HepG2 (cell line): ENCODE results near the gene PPCS. TPM values are rescaled to one million over a fixed set of nuclear protein-coding genes. Genes with fewer than 3 reads are reported as not detected.
A peak's percentile ranks its signal among the peaks of the same experiment; 100 is the strongest.

Experiments
- GPN1 ChIP-seq: sonication (generic); formaldehyde crosslinking; IDR thresholded peaks from 2 replicates; pipeline ENCODE4 v1.5.1; 2020; ENCODE audit warnings: missing genetic modification reagents, borderline replicate concordance
- KDM3A ChIP-seq: IDR thresholded peaks from 2 replicates; pipeline ENCODE4 v1.6.1; 2018; ENCODE audit warnings: low read depth, missing compliant biosample characterization
- KDM5B ChIP-seq: sonication (generic); formaldehyde crosslinking; IDR thresholded peaks from 2 replicates; pipeline ENCODE4 v1.4.0; 2020; ENCODE audit warnings: missing genetic modification reagents, mild to moderate bottlenecking, borderline replicate concordance
- KLF12 ChIP-seq: sonication (generic); formaldehyde crosslinking; IDR thresholded peaks from 2 replicates; pipeline ENCODE4 v1.4.0; 2020; ENCODE audit warnings: missing genetic modification reagents, borderline replicate concordance
- MEIS2 ChIP-seq: sonication (generic); formaldehyde crosslinking; IDR thresholded peaks from 2 replicates; pipeline ENCODE4 v1.9.0; 2021; ENCODE audit warnings: mild to moderate bottlenecking, missing genetic modification reagents
- NBN ChIP-seq: fragments of 450-650 bp; conservative IDR thresholded peaks from 2 replicates; pipeline ENCODE4 v1.6.1; 2017
- NR2F6 ChIP-seq, 2 experiments: IDR thresholded peaks; 2 replicates each; pipeline ENCODE4 v1.6.1; 2016; ENCODE audit warnings: antibody characterized with exemption in 1 of 2, mild to moderate bottlenecking in 1 of 2
- STAT5B ChIP-seq: sonication (generic); formaldehyde crosslinking; IDR thresholded peaks from 2 replicates; pipeline ENCODE4 v1.4.0; 2020; ENCODE audit warnings: missing genetic modification reagents
- TAF15 ChIP-seq: fragments of 200-400 bp; formaldehyde crosslinking; IDR thresholded peaks from one replicate; pipeline ENCODE4 v1.6.1; 2018; ENCODE audit warnings: mild to moderate bottlenecking, low read depth, low read length; ENCODE audit not compliant: poor library complexity, severe bottlenecking
- ZEB1 ChIP-seq: IDR thresholded peaks from 2 replicates; pipeline ENCODE4 v1.6.1; 2012; ENCODE audit warnings: mild to moderate bottlenecking, low read depth, inconsistent platforms; ENCODE audit not compliant: insufficient replicate concordance
- ZFY ChIP-seq: sonication (generic); formaldehyde crosslinking; IDR thresholded peaks from 2 replicates; pipeline ENCODE4 v1.4.0; 2020; ENCODE audit warnings: missing genetic modification reagents
- ZHX1 ChIP-seq: sonication (generic); formaldehyde crosslinking; IDR thresholded peaks from 2 replicates; pipeline ENCODE4 v1.8.1; 2022; ENCODE audit warnings: low read depth, mild to moderate bottlenecking, missing genetic modification reagents
- ZKSCAN5 ChIP-seq: sonication (generic); formaldehyde crosslinking; IDR thresholded peaks from 2 replicates; pipeline ENCODE4 v1.5.1; 2020; ENCODE audit warnings: mild to moderate bottlenecking, missing genetic modification reagents
- ZNF274 ChIP-seq: sonication (generic); formaldehyde crosslinking; IDR thresholded peaks from 2 replicates; pipeline ENCODE4 v1.5.1; 2020; ENCODE audit warnings: mild to moderate bottlenecking, missing genetic modification reagents
- polyA plus RNA-seq, 8 experiments: library from polyadenylated mRNA; depleted of rRNA in 3 of 8; stranded (reverse) in 7 of 8; unstranded in 1 of 8; fragments of >200 nt; fragmentation: Illumina TruSeq in 4 of 8; extraction: Trizol in 4 of 8; gene quantifications; 2 replicates each; pipeline versions ENCODE4 v1.2.1 to v1.2.3, GENCODE V29; 2011 to 2016; ENCODE audit warnings: low read depth in 4 of 8, missing spikeins in 1 of 8, mixed read lengths in 1 of 8; ENCODE audit not compliant: insufficient read depth in 1 of 8
- total RNA-seq, 5 experiments: library from RNA; depleted of rRNA; stranded (reverse); fragments of >200 nt; fragmentation: Illumina TruSeq; extraction: Trizol; gene quantifications; 2 replicates each; pipeline ENCODE4 v1.2.3, GENCODE V29; 2016; ENCODE audit warnings: low read depth in 1 of 5
- TF ChIP-seq, protein P1 (sequence below): sonication (generic); formaldehyde crosslinking; IDR thresholded peaks from 2 replicates; pipeline ENCODE4 v1.4.0; 2020; ENCODE audit warnings: missing genetic modification reagents
- TF ChIP-seq, protein P2 (sequence below), 2 experiments: IDR thresholded peaks; 2 replicates each; pipeline ENCODE4 v1.6.1; 2011 to 2012; ENCODE audit warnings: low read length in 2 of 2, borderline replicate concordance in 1 of 2, low read depth in 1 of 2, mild to moderate bottlenecking in 1 of 2, moderate library complexity in 1 of 2
- TF ChIP-seq, protein P3 (sequence below): sonication (generic); formaldehyde crosslinking; IDR thresholded peaks from 2 replicates; pipeline ENCODE4 v1.4.0; 2020; ENCODE audit warnings: missing genetic modification reagents, mild to moderate bottlenecking, borderline replicate concordance

Gene PPCS
- total and polyA plus RNA-seq, 2 of the 13 experiments (the other 11 are each of a cell fraction or from before 2014, with no cell fraction given) = 13.4 to 38.9 TPM

GRCh38 chr1:42456010-42456753 is at the start of gene PPCS, which contains the start of gene ZMYND12 (continued):
- TF ChIP-seq, protein P1, sequence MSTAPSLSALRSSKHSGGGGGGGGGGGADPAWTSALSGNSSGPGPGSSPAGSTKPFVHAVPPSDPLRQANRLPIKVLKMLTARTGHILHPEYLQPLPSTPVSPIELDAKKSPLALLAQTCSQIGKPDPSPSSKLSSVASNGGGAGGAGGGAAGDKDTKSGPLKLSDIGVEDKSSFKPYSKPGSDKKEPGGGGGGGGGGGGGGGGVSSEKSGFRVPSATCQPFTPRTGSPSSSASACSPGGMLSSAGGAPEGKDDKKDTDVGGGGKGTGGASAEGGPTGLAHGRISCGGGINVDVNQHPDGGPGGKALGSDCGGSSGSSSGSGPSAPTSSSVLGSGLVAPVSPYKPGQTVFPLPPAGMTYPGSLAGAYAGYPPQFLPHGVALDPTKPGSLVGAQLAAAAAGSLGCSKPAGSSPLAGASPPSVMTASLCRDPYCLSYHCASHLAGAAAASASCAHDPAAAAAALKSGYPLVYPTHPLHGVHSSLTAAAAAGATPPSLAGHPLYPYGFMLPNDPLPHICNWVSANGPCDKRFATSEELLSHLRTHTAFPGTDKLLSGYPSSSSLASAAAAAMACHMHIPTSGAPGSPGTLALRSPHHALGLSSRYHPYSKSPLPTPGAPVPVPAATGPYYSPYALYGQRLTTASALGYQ (CRISPR knock-in tag) = no peak
- TF ChIP-seq TAF15 (peak; percentile 74), ZHX1 (CRISPR knock-in tag) (peak; percentile 79; the same call in 1 of the 2 replicates), ZFY (CRISPR knock-in tag) (peak; percentile 96; the same call in 1 of the 2 replicates), KDM3A (CRISPR knock-in tag) (no peak), NBN (no peak), GPN1 (peak; percentile 94), STAT5B (no peak), ZNF274 (CRISPR knock-in tag) (no peak; the same call in 1 of the 2 replicates), NR2F6 (IDR thresholded peaks at IDR 0.05) (no peak), NR2F6 (CRISPR knock-in tag; IDR thresholded peaks at IDR 0.05) (no peak), KDM5B (CRISPR knock-in tag) (no peak; the same call in 1 of the 2 replicates), ZKSCAN5 (CRISPR knock-in tag) (no peak), KLF12 (CRISPR knock-in tag) (peak; percentile 53; the same call in 1 of the 2 replicates), MEIS2 (CRISPR knock-in tag) (peak; percentile 28; the same call in 1 of the 2 replicates), ZEB1 (no peak)
- TF ChIP-seq, protein P2, sequence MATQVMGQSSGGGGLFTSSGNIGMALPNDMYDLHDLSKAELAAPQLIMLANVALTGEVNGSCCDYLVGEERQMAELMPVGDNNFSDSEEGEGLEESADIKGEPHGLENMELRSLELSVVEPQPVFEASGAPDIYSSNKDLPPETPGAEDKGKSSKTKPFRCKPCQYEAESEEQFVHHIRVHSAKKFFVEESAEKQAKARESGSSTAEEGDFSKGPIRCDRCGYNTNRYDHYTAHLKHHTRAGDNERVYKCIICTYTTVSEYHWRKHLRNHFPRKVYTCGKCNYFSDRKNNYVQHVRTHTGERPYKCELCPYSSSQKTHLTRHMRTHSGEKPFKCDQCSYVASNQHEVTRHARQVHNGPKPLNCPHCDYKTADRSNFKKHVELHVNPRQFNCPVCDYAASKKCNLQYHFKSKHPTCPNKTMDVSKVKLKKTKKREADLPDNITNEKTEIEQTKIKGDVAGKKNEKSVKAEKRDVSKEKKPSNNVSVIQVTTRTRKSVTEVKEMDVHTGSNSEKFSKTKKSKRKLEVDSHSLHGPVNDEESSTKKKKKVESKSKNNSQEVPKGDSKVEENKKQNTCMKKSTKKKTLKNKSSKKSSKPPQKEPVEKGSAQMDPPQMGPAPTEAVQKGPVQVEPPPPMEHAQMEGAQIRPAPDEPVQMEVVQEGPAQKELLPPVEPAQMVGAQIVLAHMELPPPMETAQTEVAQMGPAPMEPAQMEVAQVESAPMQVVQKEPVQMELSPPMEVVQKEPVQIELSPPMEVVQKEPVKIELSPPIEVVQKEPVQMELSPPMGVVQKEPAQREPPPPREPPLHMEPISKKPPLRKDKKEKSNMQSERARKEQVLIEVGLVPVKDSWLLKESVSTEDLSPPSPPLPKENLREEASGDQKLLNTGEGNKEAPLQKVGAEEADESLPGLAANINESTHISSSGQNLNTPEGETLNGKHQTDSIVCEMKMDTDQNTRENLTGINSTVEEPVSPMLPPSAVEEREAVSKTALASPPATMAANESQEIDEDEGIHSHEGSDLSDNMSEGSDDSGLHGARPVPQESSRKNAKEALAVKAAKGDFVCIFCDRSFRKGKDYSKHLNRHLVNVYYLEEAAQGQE (IDR thresholded peaks at IDR 0.05; ENCODE audit: borderline replicate concordance in 1 of 2, low read depth in 1 of 2, low read length in 2 of 2) = peak in 1 of 2 experiments; percentile 6; a peak in 1 of 4 replicates
- TF ChIP-seq, protein P3, sequence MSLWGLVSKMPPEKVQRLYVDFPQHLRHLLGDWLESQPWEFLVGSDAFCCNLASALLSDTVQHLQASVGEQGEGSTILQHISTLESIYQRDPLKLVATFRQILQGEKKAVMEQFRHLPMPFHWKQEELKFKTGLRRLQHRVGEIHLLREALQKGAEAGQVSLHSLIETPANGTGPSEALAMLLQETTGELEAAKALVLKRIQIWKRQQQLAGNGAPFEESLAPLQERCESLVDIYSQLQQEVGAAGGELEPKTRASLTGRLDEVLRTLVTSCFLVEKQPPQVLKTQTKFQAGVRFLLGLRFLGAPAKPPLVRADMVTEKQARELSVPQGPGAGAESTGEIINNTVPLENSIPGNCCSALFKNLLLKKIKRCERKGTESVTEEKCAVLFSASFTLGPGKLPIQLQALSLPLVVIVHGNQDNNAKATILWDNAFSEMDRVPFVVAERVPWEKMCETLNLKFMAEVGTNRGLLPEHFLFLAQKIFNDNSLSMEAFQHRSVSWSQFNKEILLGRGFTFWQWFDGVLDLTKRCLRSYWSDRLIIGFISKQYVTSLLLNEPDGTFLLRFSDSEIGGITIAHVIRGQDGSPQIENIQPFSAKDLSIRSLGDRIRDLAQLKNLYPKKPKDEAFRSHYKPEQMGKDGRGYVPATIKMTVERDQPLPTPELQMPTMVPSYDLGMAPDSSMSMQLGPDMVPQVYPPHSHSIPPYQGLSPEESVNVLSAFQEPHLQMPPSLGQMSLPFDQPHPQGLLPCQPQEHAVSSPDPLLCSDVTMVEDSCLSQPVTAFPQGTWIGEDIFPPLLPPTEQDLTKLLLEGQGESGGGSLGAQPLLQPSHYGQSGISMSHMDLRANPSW (CRISPR knock-in tag) = no peak
